ENCODE data around the gene SYNGR4.

The SYNGR4 gene

DNA sequence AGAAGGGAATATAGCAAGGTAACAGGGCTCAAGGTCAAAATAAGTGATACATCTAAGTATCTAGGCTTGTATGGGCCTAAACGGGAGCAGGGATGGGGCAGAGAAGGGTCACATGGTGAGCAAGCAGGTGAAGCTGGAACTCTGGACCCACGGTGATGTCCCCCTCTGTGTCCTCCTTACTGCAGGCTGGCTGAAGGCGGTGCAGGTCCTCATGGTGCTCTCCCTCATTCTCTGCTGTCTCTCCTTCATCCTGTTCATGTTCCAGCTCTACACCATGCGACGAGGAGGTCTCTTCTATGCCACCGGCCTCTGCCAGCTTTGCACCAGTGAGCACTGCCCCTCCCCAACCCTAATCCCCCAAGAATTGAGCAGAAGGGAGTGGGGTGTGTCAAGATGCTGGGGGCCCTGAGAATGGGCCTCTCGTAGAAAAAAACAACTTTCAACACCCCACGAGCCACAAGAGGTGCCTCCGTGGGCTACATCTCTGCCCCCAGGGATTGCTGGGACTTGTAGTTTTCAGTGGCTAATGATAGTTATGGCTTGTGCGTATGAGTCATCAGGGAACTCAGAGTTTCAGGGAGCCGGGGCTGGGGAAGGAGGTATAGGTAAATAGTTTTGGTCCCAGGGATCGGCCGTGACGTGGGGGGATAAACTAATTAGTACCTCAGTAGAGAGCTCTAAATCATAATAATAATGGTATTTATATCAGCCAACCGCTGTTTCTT is 34.8 kb upstream of the SYNGR4 start:
- FAIRE-seq = peak; percentile 68
- TF ChIP-seq TAF1 (IDR thresholded peaks at IDR 0.05; ENCODE audit: low read depth, low read length) = no peak
- no peak for TF ChIP-seq POU2F2 (IDR thresholded peaks at IDR 0.05; ENCODE audit: low read depth, low read length)
- TF ChIP-seq SPI1 (IDR thresholded peaks at IDR 0.05; ENCODE audit: low read depth, low read length) = no peak
- no peak for TF ChIP-seq POLR2A (IDR thresholded peaks at IDR 0.05; ENCODE audit: low read depth, low read length)
- no peak for TF ChIP-seq PAX5 (IDR thresholded peaks at IDR 0.05; ENCODE audit: insufficient read depth, low read length, severe bottlenecking)
- no peak for TF ChIP-seq POLR2AphosphoS5 (IDR thresholded peaks at IDR 0.05; ENCODE audit: low read depth, low read length)
- DNase-seq (ENCODE audit: insufficient read length, low spot score) = no peak

DNA sequence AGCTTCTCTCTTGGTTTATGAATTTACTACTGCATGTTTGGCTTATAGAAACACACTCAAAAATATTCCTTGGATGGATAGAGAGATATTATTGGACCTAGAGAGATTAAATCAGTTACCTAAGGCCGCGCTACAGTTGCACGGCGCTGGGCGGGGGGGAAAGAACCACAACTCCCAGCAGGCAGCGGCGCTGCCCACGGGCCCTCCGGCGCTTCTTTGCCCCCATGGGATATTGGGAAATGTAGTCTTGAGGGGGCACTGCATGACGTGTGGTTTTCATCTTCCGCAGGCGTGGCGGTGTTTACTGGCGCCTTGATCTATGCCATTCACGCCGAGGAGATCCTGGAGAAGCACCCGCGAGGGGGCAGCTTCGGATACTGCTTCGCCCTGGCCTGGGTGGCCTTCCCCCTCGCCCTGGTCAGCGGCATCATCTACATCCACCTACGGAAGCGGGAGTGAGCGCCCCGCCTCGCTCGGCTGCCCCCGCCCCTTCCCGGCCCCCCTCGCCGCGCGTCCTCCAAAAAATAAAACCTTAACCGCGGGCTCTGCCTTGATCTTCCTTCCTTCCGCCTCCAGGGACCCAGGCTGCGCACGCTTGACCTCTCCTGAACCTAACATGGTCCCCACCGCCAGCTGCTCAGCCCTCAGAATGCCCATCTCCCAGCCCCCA is 34.0 kb upstream of the SYNGR4 start:
- peak; percentile 91 for FAIRE-seq
- TF ChIP-seq POLR2A (IDR thresholded peaks at IDR 0.05; ENCODE audit: low read depth, low read length) (no peak), SPI1 (IDR thresholded peaks at IDR 0.05; ENCODE audit: low read depth, low read length) (no peak), POLR2AphosphoS5 (IDR thresholded peaks at IDR 0.05; ENCODE audit: low read depth, low read length) (no peak), PAX5 (IDR thresholded peaks at IDR 0.05; ENCODE audit: insufficient read depth, low read length, severe bottlenecking) (peak; percentile 84), POU2F2 (IDR thresholded peaks at IDR 0.05; ENCODE audit: low read depth, low read length) (peak; percentile 14; the same call in 1 of the 2 replicates), TAF1 (IDR thresholded peaks at IDR 0.05; ENCODE audit: low read depth, low read length) (no peak)
- DNase-seq (ENCODE audit: insufficient read length, low spot score) = no peak

DNA sequence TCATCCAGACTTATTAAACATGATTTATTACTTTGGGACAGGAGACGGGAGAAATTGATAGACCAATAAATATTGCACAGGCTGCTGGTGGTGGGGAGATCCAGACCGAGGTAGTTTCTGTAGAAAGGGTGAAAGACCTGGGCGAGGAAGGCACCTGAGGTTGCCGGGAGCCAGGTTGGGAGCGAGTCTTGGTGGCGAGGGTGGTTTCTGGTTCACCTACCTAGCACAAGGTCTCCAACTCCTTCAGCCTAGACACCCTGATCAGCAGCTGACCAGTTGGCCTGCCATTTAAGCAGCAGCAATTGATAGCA is 31.9 kb upstream of the SYNGR4 start:
- DNase-seq (ENCODE audit: insufficient read length, low spot score) (no peak), FAIRE-seq (no peak)
- no peak for TF ChIP-seq POU2F2 (IDR thresholded peaks at IDR 0.05; ENCODE audit: low read depth, low read length)
- no peak for TF ChIP-seq POLR2AphosphoS5 (IDR thresholded peaks at IDR 0.05; ENCODE audit: low read depth, low read length)
- no peak for TF ChIP-seq POLR2A (IDR thresholded peaks at IDR 0.05; ENCODE audit: low read depth, low read length)

DNA sequence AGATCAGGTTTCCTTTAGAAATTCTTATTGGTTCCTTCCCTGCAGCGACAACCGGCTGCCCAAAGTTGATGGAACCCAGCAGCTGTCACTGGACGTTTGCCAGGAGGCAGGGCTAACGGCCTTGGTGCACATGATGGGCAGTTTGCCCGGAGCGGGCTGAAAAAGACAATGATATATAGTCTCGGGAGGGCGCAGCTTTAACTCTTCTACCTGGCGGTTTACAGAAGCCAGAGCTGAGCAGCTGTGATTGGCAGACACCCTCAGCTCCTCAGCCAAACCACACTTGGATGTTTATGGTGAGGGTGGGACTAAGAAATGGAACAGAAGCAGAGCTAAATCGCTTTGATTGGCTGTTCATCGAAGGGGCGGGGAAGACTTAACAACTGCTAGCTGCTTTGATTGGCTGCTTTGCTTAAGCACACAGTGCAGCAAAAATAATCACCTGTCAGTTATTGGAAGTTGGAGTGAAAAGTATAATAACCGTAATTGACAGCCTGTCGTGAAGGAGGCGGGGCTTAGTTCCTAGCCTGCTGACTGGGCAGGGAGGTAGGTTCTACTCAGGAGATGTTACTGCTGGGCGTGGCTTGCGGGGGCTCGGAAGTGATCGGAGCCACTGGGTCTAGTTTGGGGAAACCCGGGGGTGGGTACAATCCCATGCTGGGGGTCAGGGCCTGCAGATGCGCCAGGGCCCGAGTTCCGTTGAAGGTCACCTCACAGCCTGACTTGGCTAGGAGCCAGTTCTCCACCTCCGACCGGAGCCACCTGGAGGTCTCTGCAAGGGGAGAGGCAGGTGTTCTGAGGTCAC is 31.3 kb upstream of the SYNGR4 start:
- peak; percentile 99 for FAIRE-seq
- no peak for TF ChIP-seq POU2F2 (IDR thresholded peaks at IDR 0.05; ENCODE audit: low read depth, low read length)
- 0 out of 2 replicates have a peak, but pooled peaks have one; percentile 4 for TF ChIP-seq POLR2A (IDR thresholded peaks at IDR 0.05; ENCODE audit: low read depth, low read length)

DNA sequence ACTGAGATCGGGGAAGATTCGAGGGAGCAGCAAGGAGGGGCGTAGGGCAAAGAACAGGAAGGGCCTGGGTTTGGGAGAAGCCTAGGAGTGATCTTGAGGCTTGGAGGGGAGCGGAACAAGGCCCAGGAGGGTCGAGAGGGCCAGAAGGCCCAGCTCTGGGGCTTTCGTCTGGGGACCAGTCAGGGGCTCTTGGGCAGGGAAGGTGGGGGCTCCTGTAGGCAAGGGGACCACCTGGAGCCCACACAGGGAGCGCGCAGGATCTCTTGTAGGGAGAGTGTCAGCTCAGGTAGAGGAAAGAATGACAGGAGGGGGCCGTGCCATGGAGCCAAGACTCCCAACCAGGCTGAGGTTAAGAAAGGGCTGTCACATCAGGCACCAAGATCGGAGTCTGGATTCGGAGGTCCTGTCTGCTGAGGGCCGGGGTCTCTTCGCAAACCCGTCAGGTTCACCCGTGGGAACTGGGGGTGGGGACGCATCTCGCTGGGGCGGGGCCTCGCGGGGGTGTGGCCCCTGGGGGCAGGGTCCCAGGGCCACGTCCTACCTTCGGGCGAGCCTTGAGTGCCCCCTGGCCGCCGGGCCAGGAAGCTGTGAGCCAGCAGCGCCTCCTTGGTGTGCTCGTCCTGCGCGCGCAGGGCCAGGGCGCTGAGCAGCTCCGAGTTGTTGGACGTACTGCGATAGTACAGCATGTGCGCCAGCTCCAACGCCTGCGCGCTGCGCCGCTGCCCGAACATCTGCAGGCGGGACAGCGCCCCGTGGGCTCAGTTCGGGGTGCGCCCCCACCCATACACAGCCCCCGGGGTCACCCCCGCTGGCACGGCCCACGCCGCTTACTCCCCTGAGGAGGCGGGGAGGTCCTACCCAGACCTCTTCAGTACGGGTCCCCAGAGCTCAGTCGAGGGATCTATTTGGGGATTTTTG is 30.4 kb upstream of the SYNGR4 start:
- FAIRE-seq = peak; percentile 97
- DNase-seq (ENCODE audit: insufficient read length, low spot score) = peak; percentile 96

More for the DNA sequence above, 31.3 kb upstream of the SYNGR4 start:
- peak; percentile 86 for DNase-seq (ENCODE audit: insufficient read length, low spot score)

DNA sequence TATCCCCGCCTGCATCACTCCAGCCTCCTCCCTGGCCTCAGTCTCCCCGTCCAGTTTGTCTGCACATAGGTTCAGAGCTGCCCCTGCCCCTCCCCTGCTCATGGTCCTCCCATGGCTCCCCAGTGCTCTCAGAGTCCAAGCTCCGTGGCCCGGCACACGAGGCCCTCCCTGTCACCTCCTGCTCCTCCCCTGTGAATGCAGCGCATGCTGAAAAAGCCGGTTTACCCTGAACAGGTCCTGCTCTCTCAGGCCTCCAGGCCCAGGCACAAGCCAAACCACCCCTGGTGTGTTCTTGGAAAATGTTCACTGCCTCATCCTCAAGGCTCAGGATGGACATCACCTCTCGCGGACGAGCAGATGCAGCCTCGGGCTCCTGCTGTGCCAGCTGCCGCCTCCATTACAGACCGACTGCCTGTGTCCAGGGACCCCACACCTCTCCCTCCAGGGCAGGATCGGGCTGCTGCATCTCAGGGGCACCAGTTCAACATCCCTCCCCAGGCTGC is 25.9 kb upstream of the SYNGR4 start:
- DNase-seq (ENCODE audit: insufficient read length, low spot score) = no peak
- TF ChIP-seq POLR2A (IDR thresholded peaks at IDR 0.05; ENCODE audit: low read depth, low read length) (no peak), PAX5 (IDR thresholded peaks at IDR 0.05; ENCODE audit: insufficient read depth, low read length, severe bottlenecking) (no peak), SPI1 (IDR thresholded peaks at IDR 0.05; ENCODE audit: low read depth, low read length) (no peak), POLR2AphosphoS5 (IDR thresholded peaks at IDR 0.05; ENCODE audit: low read depth, low read length) (no peak), TAF1 (IDR thresholded peaks at IDR 0.05; ENCODE audit: low read depth, low read length) (no peak), POU2F2 (IDR thresholded peaks at IDR 0.05; ENCODE audit: low read depth, low read length) (no peak)
- FAIRE-seq = no peak

More for the DNA sequence above, 30.4 kb upstream of the SYNGR4 start:
- 0 out of 2 replicates have a peak, but pooled peaks have one; percentile 6 for TF ChIP-seq POLR2A (IDR thresholded peaks at IDR 0.05; ENCODE audit: low read depth, low read length)
- no peak for TF ChIP-seq TAF1 (IDR thresholded peaks at IDR 0.05; ENCODE audit: low read depth, low read length)

DNA sequence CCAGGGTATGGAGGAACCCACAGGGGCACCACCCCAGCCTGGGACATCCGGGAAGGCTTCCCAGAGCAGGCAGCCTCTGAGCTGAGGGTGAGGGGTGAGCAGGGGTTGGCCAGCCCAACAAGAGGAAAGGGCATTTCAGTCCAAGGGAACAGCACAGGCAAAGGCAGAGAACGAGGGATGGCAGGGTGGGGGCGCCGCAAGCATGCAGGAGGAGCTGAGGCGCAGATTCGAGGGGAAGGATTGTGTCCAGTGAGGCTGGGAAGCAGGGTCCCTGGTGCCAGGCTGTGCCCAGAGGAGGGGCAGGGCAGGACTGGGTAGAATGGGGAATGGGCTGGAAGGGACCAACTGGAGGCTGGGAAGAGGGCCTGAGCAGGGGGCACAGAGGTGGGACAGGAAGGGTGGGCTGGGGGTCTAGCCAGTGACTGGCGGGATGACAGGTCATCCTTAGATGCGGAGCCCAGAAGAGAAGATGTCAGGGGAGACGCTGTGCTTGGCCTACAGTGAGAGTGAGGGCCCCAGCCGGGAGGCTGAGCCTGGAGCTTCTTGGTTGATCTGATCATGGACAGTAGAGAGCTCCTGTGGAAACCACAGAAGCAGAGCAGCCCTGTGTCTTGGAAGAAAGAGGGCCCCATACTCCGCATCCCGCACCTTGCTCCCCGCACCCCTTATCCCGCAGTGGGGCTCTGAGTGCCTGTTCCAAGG is 25.2 kb upstream of the SYNGR4 start:
- FAIRE-seq (no peak), DNase-seq (ENCODE audit: insufficient read length, low spot score) (no peak)
- no peak for TF ChIP-seq TAF1 (IDR thresholded peaks at IDR 0.05; ENCODE audit: low read depth, low read length)
- no peak for TF ChIP-seq PAX5 (IDR thresholded peaks at IDR 0.05; ENCODE audit: insufficient read depth, low read length, severe bottlenecking)
- TF ChIP-seq SPI1 (IDR thresholded peaks at IDR 0.05; ENCODE audit: low read depth, low read length) = no peak
- TF ChIP-seq POU2F2 (IDR thresholded peaks at IDR 0.05; ENCODE audit: low read depth, low read length) = no peak
- TF ChIP-seq POLR2AphosphoS5 (IDR thresholded peaks at IDR 0.05; ENCODE audit: low read depth, low read length) = no peak
- TF ChIP-seq POLR2A (IDR thresholded peaks at IDR 0.05; ENCODE audit: low read depth, low read length) = no peak

DNA sequence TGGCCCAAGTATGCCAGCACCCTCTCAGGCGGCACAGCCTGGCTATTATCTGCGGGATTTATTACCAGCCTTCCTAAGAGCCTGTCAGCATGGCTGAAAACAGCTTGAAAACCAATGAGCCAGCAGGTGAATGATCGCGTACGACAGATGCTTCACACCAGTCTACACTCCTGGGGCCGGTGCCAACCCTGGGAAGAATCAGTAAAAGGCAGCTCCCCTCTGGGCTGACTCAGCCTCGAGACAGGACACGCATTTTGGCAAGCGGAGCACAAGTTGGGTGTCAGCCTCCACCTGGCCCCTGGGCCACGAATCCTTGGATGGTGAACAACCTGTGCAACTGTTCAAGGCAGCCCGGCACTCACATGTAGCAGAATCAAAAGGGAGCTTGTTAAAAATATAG is 23.2 kb upstream of the SYNGR4 start:
- DNase-seq (ENCODE audit: insufficient read length, low spot score) (no peak), FAIRE-seq (no peak)
- TF ChIP-seq POLR2A (IDR thresholded peaks at IDR 0.05; ENCODE audit: low read depth, low read length) (no peak), SPI1 (IDR thresholded peaks at IDR 0.05; ENCODE audit: low read depth, low read length) (no peak), TAF1 (IDR thresholded peaks at IDR 0.05; ENCODE audit: low read depth, low read length) (no peak), POU2F2 (IDR thresholded peaks at IDR 0.05; ENCODE audit: low read depth, low read length) (no peak), PAX5 (IDR thresholded peaks at IDR 0.05; ENCODE audit: insufficient read depth, low read length, severe bottlenecking) (no peak), POLR2AphosphoS5 (IDR thresholded peaks at IDR 0.05; ENCODE audit: low read depth, low read length) (no peak)

All from GM12891 (cell line).